H1 (cell line): ENCODE data around the gene DND1. TPM values are rescaled to one million over a fixed set of nuclear protein-coding genes. Genes with fewer than 3 reads are reported as not detected.
A peak's percentile ranks its signal among the peaks of the same experiment; 100 is the strongest.
"Not testable (repeated sequence)": the region's sequence is repeated elsewhere in the genome, so short reads cannot be mapped to it uniquely, and the experiment has no call there.

Experiments
- CTCF ChIA-PET: fragments of 300-600 bp; sonication (Branson Sonifier 250); formaldehyde crosslinking; loops from one replicate; lab custom pipeline; 2021; ENCODE audit not compliant: partially characterized antibody; lab: Charles Lee
- POLR2A ChIA-PET: fragments of 300-600 bp; sonication (Branson Sonifier 250); formaldehyde crosslinking; loops from one replicate; lab custom pipeline; 2021; ENCODE audit warnings: inconsistent platforms; ENCODE audit not compliant: partially characterized antibody; lab: Charles Lee
- DNase-seq, 2 experiments: peaks; one replicate each; pipeline versions ENCODE4 v3.0.0 to v3.0.0-alpha.2; 2010 to 2022; ENCODE audit warnings: low spot score in 2 of 2, low read depth in 1 of 2, mixed read lengths in 1 of 2
- FAIRE-seq: peaks from 2 replicates; lab custom pipeline; 2011; peaks lifted over from hg19 to GRCh38; lab: Jason Lieb, UNC
- H2AFZ ChIP-seq: 2 replicates; pipeline ENCODE4 v1.8.1; 2012; ENCODE audit warnings: low read length, inconsistent platforms
- H2AK5ac ChIP-seq: 2 replicates; pipeline ENCODE4 v1.6.1; 2013; ENCODE audit warnings: low read depth, low read length
- H2BK120ac ChIP-seq: replicated peaks from 2 replicates; pipeline ENCODE3; 2013; ENCODE audit warnings: low read depth, low read length, inconsistent platforms
- H2BK12ac ChIP-seq: 2 replicates; pipeline ENCODE4 v1.6.1; 2013; ENCODE audit warnings: low read depth, low read length
- H2BK15ac ChIP-seq: 2 replicates; pipeline ENCODE4 v1.6.1; 2013; ENCODE audit warnings: low read length
- H2BK20ac ChIP-seq: 2 replicates; pipeline ENCODE4 v1.6.1; 2013; ENCODE audit warnings: low read length
- H2BK5ac ChIP-seq: 2 replicates; pipeline ENCODE4 v1.6.1; 2013; ENCODE audit warnings: low read depth, low read length
- H3K14ac ChIP-seq: 2 replicates; pipeline ENCODE4 v1.6.1; 2013; ENCODE audit warnings: inconsistent platforms; ENCODE audit not compliant: insufficient read length
- H3K18ac ChIP-seq: 2 replicates; pipeline ENCODE4 v1.6.1; 2013; ENCODE audit warnings: low read length; ENCODE audit errors: extremely low read depth
- H3K23ac ChIP-seq: 2 replicates; pipeline ENCODE4 v1.6.1; 2013; ENCODE audit warnings: inconsistent platforms; ENCODE audit not compliant: insufficient read length
- H3K23me2 ChIP-seq: 2 replicates; pipeline ENCODE4 v1.6.1; 2013; ENCODE audit warnings: low read depth, low read length
- H3K27ac ChIP-seq: 2 replicates; pipeline ENCODE4 v1.6.1; 2011; ENCODE audit warnings: low read depth, low read length, inconsistent platforms
- H3K27me3 ChIP-seq, 4 experiments: replicated peaks in 1 of 4; 1 replicate in 1 of 4; 2 replicates in 3 of 4; pipeline versions ENCODE4 v1.6.1 to v1.8.1; 2011 to 2013; ENCODE audit warnings: low read length in 3 of 4, mild to moderate bottlenecking in 3 of 4, inconsistent platforms in 2 of 4, mixed read lengths in 2 of 4, moderate library complexity in 1 of 4; ENCODE audit not compliant: control insufficient read depth in 3 of 4, insufficient read depth in 3 of 4; ENCODE audit errors: extremely low read depth in 1 of 4
- H3K36me3 ChIP-seq, 4 experiments: 2 replicates each; pipeline versions ENCODE4 v1.6.1 to v1.8.1; 2011 to 2013; ENCODE audit warnings: mild to moderate bottlenecking in 4 of 4, low read length in 3 of 4, moderate library complexity in 2 of 4, control low read depth in 1 of 4, inconsistent platforms in 1 of 4; ENCODE audit not compliant: insufficient read depth in 4 of 4, control insufficient read depth in 2 of 4
- H3K4ac ChIP-seq: replicated peaks from 2 replicates; pipeline ENCODE3; 2013; ENCODE audit warnings: low read length, low read depth, mixed read lengths, inconsistent platforms; ENCODE audit not compliant: insufficient read length
- H3K4me1 ChIP-seq, 4 experiments: replicated peaks in 1 of 4; 1 replicate in 1 of 4; 2 replicates in 3 of 4; pipeline versions ENCODE4 v1.6.1 to v1.8.1; 2011 to 2013; ENCODE audit warnings: low read length in 3 of 4, inconsistent platforms in 2 of 4, mixed read lengths in 1 of 4; ENCODE audit not compliant: insufficient read depth in 4 of 4, control insufficient read depth in 3 of 4
- H3K4me2 ChIP-seq, 2 experiments: 2 replicates each; pipeline versions ENCODE4 v1.6.1 to v1.8.1; 2011 to 2013; ENCODE audit warnings: low read depth in 2 of 2, low read length in 2 of 2, control low read depth in 1 of 2, inconsistent platforms in 1 of 2, mild to moderate bottlenecking in 1 of 2; ENCODE audit not compliant: insufficient read depth in 1 of 2
- H3K4me3 ChIP-seq, 4 experiments: fragments of 200-600, 300-600 bp in 1 of 4; sonication (generic), shearing (Covaris generic), sonication (Bioruptor Twin) in 1 of 4; 2 replicates each; pipeline versions ENCODE4 v1.5.1 to v1.8.1; 2011 to 2016; ENCODE audit warnings: low read length in 4 of 4, low read depth in 3 of 4, control low read depth in 2 of 4, inconsistent platforms in 2 of 4, mild to moderate bottlenecking in 2 of 4, mixed read lengths in 1 of 4, moderate library complexity in 1 of 4; ENCODE audit not compliant: insufficient read depth in 2 of 4; ENCODE audit errors: extremely low read depth in 1 of 4
- H3K56ac ChIP-seq: replicated peaks from 2 replicates; pipeline ENCODE3; 2013; ENCODE audit warnings: low read depth, mild to moderate bottlenecking, mixed read lengths, low read length, inconsistent platforms; ENCODE audit not compliant: insufficient read length
- H3K79me1 ChIP-seq: 2 replicates; pipeline ENCODE4 v1.6.1; 2013; ENCODE audit warnings: low read depth, low read length, control low read depth
- H3K79me2 ChIP-seq, 2 experiments: 2 replicates each; pipeline versions ENCODE4 v1.6.1 to v1.8.1; 2012 to 2013; ENCODE audit warnings: low read length in 2 of 2, mild to moderate bottlenecking in 2 of 2, inconsistent platforms in 1 of 2; ENCODE audit not compliant: insufficient read depth in 2 of 2, control insufficient read depth in 1 of 2
- H3K9ac ChIP-seq, 4 experiments: replicated peaks in 1 of 4; 1 replicate in 1 of 4; 2 replicates in 3 of 4; pipeline versions ENCODE4 v1.6.1 to v1.8.1; 2011 to 2013; ENCODE audit warnings: low read depth in 3 of 4, low read length in 3 of 4, control low read depth in 2 of 4, mild to moderate bottlenecking in 2 of 4, moderate library complexity in 2 of 4, inconsistent platforms in 1 of 4; ENCODE audit errors: extremely low read depth in 1 of 4
- H3K9me3 ChIP-seq, 2 experiments: 2 replicates each; pipeline versions ENCODE4 v1.6.1 to v1.8.1; 2012 to 2013; ENCODE audit warnings: mild to moderate bottlenecking in 2 of 2, moderate library complexity in 2 of 2, control low read depth in 1 of 2, inconsistent platforms in 1 of 2, low read depth in 1 of 2, low read length in 1 of 2, mixed read lengths in 1 of 2; ENCODE audit not compliant: insufficient read depth in 2 of 2
- H4K20me1 ChIP-seq, 2 experiments: replicated peaks in 1 of 2; 2 replicates each; pipeline versions ENCODE3 to v1.8.1; 2011 to 2013; ENCODE audit warnings: inconsistent platforms in 2 of 2, low read length in 2 of 2, mild to moderate bottlenecking in 1 of 2; ENCODE audit not compliant: insufficient read depth in 2 of 2, control insufficient read depth in 1 of 2
- H4K5ac ChIP-seq: 2 replicates; pipeline ENCODE4 v1.6.1; 2013; ENCODE audit warnings: low read length, low read depth, mixed read lengths, inconsistent platforms; ENCODE audit not compliant: insufficient read length
- H4K8ac ChIP-seq: 2 replicates; pipeline ENCODE4 v1.8.0; 2013; ENCODE audit warnings: mild to moderate bottlenecking, moderate library complexity, low read length, inconsistent platforms; ENCODE audit not compliant: insufficient read depth; ENCODE audit errors: extremely low read depth
- H4K91ac ChIP-seq: replicated peaks from 2 replicates; pipeline ENCODE3; 2013; ENCODE audit warnings: low read length, mixed read lengths, inconsistent platforms; ENCODE audit not compliant: insufficient read length
- WGBS, 2 experiments: shearing (Covaris generic) in 1 of 2; methylation state at CpG; one replicate each; pipeline versions ENCODE4 v1.1.6 to v1.1.7; 2013 to 2015; ENCODE audit warnings: low lambda C conversion rate in 2 of 2, mixed read lengths in 2 of 2, inconsistent platforms in 1 of 2, low coverage in 1 of 2, missing lambda C conversion rate in 1 of 2; ENCODE audit not compliant: insufficient replicate concordance in 2 of 2, insufficient coverage in 1 of 2, insufficient read length in 1 of 2; ENCODE audit errors: extremely low coverage in 1 of 2, missing lambda C conversion rate in 1 of 2; 5-methylcytosine and 5-hydroxymethylcytosine counted together
- polyA plus RNA-seq, 7 experiments: library from polyadenylated mRNA; depleted of rRNA in 3 of 7; stranded (reverse) in 5 of 7; unstranded in 2 of 7; fragments of >200 nt in 5 of 7; fragments of 200-250 nt in 2 of 7; gene quantifications; 1 replicate in 5 of 7; 2 replicates in 1 of 7; 4 replicates in 1 of 7; pipeline versions ENCODE4 v1.2.1 to v1.2.3, GENCODE V29; 2011 to 2013; ENCODE audit warnings: missing spikeins in 2 of 7, mixed read lengths in 2 of 7
- total RNA-seq: library from RNA; stranded (reverse); fragmentation: NEBNext Ultra II Directional; extraction: Animal tissue kit (Norgen Biotek cat#: 25700); gene quantifications from 2 replicates; pipeline ENCODE4 v1.2.1, GENCODE V29; 2021

DND1 gene
- total and polyA plus RNA-seq, 2 of the 8 experiments (the other 6 are each of a cell fraction or from before 2014, with no cell fraction given): 0.41 to 2.1 TPM

- CTCF ChIA-PET: interaction anchor here (0.7 to 2.0 kb wide), 13 partner anchors 11 to 216 kb away, joined by 3 to 5 read pairs (median 4); partner anchors contain the start of genes EIF4EBP3, IK, NDUFA2 and PCDHA1
- not testable (repeated sequence) for H3K23me2 ChIP-seq, H3K56ac ChIP-seq, H3K4ac ChIP-seq, H4K20me1 ChIP-seq, H3K79me2 ChIP-seq, H2BK120ac ChIP-seq, H3K27ac ChIP-seq, H4K91ac ChIP-seq, DNase-seq, H3K27me3 ChIP-seq, H3K36me3 ChIP-seq, H4K8ac ChIP-seq, FAIRE-seq, H3K79me1 ChIP-seq, H3K9me3 ChIP-seq, H3K9ac ChIP-seq, H4K5ac ChIP-seq, H2AK5ac ChIP-seq, H2AFZ ChIP-seq, H3K4me3 ChIP-seq, H2BK20ac ChIP-seq, H3K18ac ChIP-seq, H3K14ac ChIP-seq, H3K23ac ChIP-seq, H2BK15ac ChIP-seq, H2BK5ac ChIP-seq, H3K4me1 ChIP-seq
- H2BK12ac ChIP-seq: 0 out of 2 replicates have a peak overlapping the region, but pooled peaks have one; percentile 9
- POLR2A ChIA-PET: interaction anchor here (1.0 to 1.9 kb wide), 3 partner anchors 10 to 174 kb away, joined by 3 to 4 read pairs (median 3); partner anchors contain the start of gene EIF4EBP3
- 0 out of 4 replicates have a peak overlapping the region, but pooled peaks of 1 of the 2 experiments have one; percentile 25 for H3K4me2 ChIP-seq
- WGBS, 2 experiments: 75% methylated on average over 6 of the region's 6 CpGs; no CpG with 5 or more reads in 1 of the 2 experiments
Observed at GRCh38 chr5:140720738-140721137, 47.4 kb upstream of the DND1 start.
